ENCODE measurements around the gene PLA2G3.
"Not testable (repeated sequence)": the region's sequence is repeated elsewhere in the genome, so short reads cannot be mapped to it uniquely, and the experiment has no call there.

Gene PLA2G3

DNA sequence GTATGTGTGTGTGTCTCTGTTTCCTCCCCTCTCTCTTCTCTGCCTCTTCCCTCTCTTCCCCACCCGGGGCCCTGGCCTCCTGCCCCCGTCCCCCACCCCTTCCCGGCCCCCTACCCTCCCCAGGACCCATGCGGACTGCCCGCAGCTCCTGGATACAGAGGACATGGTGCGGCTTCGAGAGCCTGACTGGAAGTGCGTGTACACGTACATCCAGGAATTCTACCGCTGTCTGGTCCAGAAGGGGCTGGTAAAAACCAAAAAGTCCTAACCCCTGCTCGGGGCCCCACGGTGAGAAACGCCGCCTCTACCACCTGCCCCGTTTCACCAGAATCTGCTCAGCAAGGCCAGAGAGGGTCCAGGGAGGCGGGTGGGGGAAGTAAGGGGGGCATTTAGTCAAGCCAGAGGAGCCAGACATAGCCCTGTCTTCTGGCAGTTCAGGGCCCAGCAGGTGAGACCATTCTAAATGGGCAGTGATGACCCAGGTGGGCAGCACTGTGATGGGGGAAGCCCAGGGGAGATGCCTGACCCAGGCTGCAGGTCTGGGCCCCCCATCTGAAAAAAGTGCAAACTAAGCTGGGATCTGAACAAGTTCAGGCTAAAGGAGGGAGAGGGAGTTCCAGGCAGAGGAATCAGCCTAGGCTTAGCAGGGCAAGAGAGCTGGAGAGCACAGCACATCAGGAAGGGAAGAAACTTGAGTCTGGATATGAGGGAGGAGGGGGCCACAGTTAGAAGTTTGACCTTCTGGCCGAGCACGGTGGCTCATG, 39.4 kb downstream of the PLA2G3 start:
- in situ Hi-C loops (cut with MboI; ENCODE audit: low sequenced_read_pairs): no loop called here

- in situ Hi-C loops (cut with MboI; ENCODE audit: low sequenced_read_pairs): no loop called here
Measured at GRCh38 chr22:31099841-31100761, 40.2 kb downstream of the PLA2G3 start.

DNA sequence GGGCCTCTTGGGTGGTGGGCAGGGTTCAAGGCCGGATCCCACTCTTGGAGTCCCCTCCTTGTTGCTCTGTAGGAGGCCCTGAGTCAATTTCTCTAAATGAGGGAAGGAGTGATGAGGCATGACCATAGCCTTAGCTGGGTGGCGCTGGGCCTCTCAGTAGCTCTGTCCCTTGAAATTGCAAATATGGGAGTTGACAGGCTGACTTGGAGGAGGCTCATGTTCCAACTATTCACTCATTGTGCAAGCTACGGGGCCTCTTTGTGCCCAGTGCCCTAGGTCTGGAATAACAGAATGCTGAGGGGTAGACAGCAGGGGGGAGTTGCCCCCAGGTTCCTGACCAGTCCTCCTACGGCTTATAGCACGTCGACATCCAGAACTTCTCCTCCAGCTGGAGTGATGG, 40.9 kb downstream of the PLA2G3 start:
- in situ Hi-C loops (cut with MboI; ENCODE audit: low sequenced_read_pairs): no loop called here

DNA sequence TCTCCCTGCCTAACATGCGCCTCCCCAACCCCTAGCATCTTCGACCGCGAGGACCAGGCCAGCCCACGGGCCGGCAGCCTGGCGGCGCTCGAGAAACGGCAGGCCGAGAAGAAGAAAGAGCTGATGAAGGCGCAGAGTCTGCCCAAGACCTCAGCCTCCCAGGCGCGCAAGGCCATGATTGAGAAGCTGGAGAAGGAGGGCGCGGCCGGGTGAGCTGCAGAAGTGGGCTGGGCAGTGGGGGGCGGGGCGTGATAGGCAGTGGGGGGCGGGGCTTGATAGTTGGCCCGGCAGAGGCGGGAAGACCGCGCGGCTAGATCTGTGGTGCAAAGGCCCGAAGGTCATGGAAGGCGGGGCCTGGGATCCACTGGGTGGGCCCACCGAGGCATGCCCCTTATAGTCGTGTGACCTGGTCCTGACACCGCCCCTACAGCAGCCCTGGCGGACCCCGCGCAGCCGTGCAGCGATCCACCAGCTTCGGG, 41.6 kb downstream of the PLA2G3 start:
- in situ Hi-C loops (cut with MboI; ENCODE audit: low sequenced_read_pairs): no loop called here

- in situ Hi-C loops (cut with MboI; ENCODE audit: low sequenced_read_pairs): no loop called here
Measured at GRCh38 chr22:31097941-31098631, 42.2 kb downstream of the PLA2G3 start.

DNA sequence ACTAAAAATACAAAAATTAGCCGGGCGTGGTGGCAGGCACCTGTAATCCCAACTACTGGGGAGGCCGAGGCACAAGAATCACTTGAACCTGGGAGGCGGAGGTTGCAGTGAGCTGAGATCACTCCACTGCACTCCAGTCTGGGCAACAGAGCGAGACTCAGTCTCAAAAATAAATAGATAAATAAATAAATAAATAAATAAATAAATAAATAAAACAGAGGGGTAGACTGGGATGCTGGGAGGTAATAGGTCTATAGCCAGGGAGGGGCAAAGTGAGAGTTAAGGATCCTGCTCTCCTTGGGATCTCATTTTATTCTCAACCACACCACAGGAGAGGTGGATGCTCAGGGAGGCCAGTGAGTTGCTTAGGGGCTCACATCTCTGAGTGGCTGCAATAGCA, 42.8 kb downstream of the PLA2G3 start:
- in situ Hi-C loops (cut with MboI; ENCODE audit: low sequenced_read_pairs): not testable (repeated sequence)

GRCh38 chr22:31096657-31097279, 43.5 kb downstream of the PLA2G3 start:
- in situ Hi-C loops (cut with MboI; ENCODE audit: low sequenced_read_pairs): no loop called here

DNA sequence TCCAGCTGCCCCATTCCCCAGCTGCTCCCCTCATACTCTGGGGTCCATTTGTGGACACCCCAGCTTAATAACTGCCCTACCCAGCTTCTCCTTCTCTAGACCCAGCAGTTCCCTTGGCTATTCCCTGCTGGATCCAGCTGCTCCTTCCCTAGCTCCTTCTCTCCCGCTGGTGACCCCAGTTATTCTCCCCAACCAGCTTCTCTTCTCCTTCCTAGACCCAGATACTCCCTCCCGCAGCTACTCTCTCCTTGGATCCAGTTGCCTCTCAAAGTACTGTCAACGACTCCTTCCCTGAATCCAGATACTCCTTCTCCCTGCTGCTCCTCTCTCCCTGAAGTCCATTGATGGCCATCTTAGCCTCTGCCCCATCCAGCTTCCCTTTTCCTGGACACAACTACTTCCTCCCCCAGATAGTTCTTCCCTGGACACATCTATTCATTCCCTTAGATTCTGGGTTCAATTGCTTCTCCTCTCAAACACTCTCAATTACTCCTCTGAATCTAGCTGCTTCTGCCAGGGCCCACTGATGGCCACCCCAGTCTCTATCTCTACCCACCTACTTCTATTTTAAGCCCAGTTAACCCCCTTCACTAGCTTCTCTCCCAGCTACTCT, 44.6 kb downstream of the PLA2G3 start:
- in situ Hi-C loops (cut with MboI; ENCODE audit: low sequenced_read_pairs): no loop called here

DNA sequence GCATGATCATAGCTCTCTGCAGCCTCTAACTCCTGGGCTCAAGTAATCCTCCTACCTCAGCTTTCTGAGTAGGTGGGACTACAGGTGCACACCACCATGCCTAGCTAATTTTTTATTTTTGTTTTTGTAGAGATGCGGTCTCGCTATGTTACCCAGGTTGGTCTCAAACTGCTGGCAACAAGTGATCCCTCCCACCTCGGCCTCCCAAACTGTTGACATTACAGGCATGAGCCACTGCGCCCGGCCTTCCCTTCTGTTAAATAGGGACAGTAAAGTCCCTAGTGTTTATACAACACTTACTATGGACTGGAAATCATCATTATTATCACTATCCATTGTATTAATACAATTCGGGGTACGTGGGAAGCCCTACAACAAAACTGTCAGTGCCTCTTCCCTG, 45.6 kb downstream of the PLA2G3 start:
- in situ Hi-C loops (cut with MboI; ENCODE audit: low sequenced_read_pairs): no loop called here

DNA sequence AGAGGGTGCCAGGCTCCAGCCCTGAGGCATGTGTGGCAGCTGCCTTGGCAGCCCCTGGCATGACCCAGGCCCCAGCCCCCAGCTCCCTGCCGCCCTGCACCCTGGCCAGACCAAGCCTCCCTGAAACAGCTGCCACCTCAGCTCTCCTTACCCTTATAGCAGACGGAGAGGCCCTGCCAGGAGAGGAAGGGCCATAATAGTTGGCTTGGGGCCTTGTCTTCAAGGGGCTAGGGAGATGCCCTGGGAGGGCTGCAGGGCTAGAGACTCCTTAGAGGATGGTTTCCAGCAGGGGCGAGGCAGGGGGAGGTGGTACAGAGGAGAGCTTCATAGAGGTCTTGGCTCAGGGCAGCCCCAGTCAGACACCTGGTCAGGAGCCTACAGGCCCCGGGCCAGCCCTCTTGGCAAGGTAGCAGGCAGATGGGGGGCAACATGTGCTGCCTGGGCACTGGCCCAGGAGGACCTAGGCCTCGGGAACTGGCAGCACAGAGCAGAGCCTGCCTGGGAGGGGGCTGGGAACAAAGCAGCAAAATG, 46.2 kb downstream of the PLA2G3 start:
- in situ Hi-C loops (cut with MboI; ENCODE audit: low sequenced_read_pairs): no loop called here

- in situ Hi-C loops (cut with MboI; ENCODE audit: low sequenced_read_pairs): no loop called here
Measured at GRCh38 chr22:31093086-31093850, 47.0 kb downstream of the PLA2G3 start.

DNA sequence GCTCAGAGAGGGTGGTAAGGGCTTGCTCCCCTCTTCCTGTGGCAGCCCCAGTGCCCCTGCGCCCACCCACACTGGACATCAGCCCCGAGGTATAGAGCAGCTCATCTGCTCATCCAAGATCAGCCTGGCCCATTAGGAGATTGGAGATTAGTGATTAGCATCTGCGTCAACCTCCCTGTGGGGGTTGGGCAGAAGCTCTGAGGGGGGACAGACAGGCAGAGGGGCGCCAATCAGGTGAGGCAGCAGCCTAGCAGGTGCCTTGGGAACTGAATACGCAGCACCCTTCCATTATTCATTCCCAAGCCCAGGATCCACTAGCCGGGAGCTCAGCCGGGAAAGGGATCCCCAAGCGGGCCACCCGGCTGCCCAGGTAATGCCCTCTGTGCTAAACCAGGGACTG, 48.1 kb downstream of the PLA2G3 start:
- in situ Hi-C loops (cut with MboI; ENCODE audit: low sequenced_read_pairs): no loop called here

- in situ Hi-C loops (cut with MboI; ENCODE audit: low sequenced_read_pairs): no loop called here
Measured at GRCh38 chr22:31091106-31091975, 49.0 kb downstream of the PLA2G3 start.

DNA sequence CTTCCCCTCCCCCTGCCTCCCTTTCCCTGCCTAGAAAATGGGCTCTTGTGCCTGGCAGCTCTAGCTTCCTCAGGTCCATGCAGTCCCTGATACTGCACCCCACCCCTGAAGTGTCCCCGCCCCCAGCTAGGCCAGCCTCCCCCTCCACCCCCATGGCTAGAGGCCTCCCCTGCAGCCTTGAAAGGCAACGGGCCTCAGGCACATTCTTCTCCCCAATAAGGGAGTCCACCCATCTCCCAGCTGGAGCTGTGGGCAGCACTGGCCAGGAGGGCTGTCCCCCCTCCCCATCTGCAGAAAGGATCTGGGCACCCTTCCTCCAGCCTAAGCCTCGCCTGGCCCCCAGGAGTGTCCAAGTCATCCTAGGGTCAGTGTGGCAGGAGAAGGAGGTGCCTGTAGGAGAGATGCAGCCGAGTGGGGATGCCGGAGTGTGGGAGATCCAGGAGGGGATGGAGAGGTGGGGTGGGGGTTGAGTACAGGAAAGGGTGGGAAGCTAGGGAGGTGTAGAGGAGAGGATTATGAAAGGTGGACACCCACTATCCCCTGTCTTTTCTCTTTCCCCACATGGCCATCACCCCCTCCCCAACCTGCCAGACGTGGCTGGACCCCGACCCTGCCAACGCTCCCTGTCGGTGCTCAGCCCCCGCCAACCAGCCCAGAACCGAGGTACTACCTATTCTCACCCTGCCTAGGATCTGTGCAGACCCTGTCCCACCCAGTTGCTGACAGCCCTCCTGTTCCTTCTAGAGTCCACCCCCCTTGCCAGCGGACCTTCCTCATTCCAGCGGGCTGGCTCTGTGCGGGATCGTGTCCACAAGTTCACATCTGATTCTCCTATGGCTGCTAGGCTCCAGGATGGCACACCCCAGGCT, 49.9 kb downstream of the PLA2G3 start:
- in situ Hi-C loops (cut with MboI; ENCODE audit: low sequenced_read_pairs): no loop called here

- in situ Hi-C loops (cut with MboI; ENCODE audit: low sequenced_read_pairs): no loop called here
Measured at GRCh38 chr22:31089160-31090100, 50.9 kb downstream of the PLA2G3 start.

DNA sequence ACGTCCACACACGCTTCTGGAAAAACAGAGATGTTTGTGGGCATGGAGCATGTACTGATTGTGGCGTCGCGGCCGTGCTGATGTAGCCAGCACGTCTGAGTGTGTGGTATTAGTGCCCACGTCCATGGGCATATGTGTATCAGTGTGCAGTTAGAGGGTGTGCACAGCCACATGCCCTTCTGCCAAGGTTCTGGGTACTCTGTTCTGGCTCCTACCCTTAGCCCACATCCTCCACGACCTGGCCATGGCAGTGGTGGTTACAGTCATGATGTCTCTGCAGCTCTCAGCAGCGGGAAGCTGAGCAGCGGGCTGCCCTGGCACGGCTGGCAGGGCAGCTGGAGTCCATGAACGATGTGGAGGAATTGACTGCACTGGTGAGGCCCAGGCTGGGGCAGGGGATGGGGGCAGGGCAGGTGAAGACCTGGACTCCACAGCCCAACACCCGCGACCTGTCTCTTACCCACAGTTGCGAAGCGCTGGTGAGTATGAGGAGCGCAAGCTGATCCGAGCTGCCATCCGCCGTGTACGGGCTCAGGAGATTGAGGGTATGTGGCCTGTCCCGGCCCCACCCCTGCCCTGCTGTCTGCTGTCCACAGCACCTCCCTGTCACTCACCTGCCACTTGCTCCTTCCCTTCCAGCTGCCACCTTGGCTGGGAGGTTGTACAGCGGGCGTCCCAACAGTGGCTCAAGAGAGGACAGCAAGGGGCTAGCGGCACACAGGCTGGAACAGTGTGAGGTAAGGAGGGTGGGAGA, 51.9 kb downstream of the PLA2G3 start:
- in situ Hi-C loops (cut with MboI; ENCODE audit: low sequenced_read_pairs): no loop called here
